Measurements from ENCODE around the gene RNU7-1. TPM values are rescaled to one million over a fixed set of nuclear protein-coding genes. Genes with fewer than 3 reads are reported as not detected.

Gene RNU7-1
- total RNA-seq, 1 experiment from 2014 or later, result not detected

DNA sequence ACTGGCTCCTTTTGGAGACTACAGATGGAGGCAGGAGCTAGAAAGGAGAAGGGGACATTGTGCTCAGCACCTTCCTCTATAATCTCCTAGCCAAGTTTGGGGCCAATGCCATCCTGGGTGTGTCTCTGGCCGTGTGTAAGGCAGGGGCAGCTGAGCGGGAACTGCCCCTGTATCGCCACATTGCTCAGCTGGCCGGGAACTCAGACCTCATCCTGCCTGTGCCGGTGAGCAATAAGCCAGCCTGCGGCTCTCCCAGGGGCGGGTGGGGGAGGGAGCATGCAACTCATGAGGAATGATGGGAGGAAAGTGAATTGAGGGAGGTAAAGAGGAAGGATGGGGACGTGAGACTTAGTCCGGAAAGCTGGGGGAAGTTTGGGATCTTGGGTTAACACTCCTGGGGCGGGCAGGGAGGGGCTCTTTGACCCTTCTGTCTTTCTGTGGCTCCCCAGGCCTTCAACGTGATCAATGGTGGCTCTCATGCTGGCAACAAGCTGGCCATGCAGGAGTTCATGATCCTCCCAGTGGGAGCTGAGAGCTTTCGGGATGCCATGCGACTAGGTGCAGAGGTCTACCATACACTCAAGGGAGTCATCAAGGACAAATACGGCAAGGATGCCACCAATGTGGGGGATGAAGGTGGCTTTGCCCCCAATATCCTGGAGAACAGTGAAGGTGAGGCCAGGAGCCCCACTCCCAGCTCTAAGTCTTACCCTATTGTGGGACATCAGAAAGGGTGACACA, 26.0 kb upstream of the RNU7-1 start:
- no peak overlapping the region for H3K4me3 Mint-ChIP-seq (ENCODE audit: low read depth, unreplicated experiment)
- H3K27ac Mint-ChIP-seq (ENCODE audit: unreplicated experiment), result no peak overlapping the region
- H3K36me3 Mint-ChIP-seq (ENCODE audit: insufficient read depth, unreplicated experiment), result peaks cover 35% of the 10 kb centered on the region
- H3K27me3 Mint-ChIP-seq (ENCODE audit: unreplicated experiment), result peaks cover 26% of the 10 kb centered on the region
- intact Hi-C loops (cut with micrococcal nuclease; ENCODE audit: unreplicated experiment), result no loop called here
- no TSS peak for BruUV-seq (replicated peaks)
- H3K9me3 Mint-ChIP-seq (ENCODE audit: low read depth, unreplicated experiment), result no peaks in the 10 kb centered on the region
- TF ChIP-seq CTCF (IDR thresholded peaks at IDR 0.05; ENCODE audit: unreplicated experiment), result no peak
- CTCF ChIA-PET, result no interaction called here
- H3K4me1 Mint-ChIP-seq (ENCODE audit: low read depth, unreplicated experiment), result no peaks in the 10 kb centered on the region
- no peak for DNase-seq

GRCh38 chr12:6919588-6919987, 24.0 kb upstream of the RNU7-1 start:
- H3K27ac Mint-ChIP-seq (ENCODE audit: unreplicated experiment), result no peak overlapping the region
- CTCF ChIA-PET, result no interaction called here
- intact Hi-C loops (cut with micrococcal nuclease; ENCODE audit: unreplicated experiment), result no loop called here
- no TSS peak for BruUV-seq (replicated peaks)
- peaks cover 29% of the 10 kb centered on the region for H3K36me3 Mint-ChIP-seq (ENCODE audit: insufficient read depth, unreplicated experiment)
- no peak overlapping the region for H3K4me3 Mint-ChIP-seq (ENCODE audit: low read depth, unreplicated experiment)
- no peak for DNase-seq
- peaks cover 9% of the 10 kb centered on the region for H3K27me3 Mint-ChIP-seq (ENCODE audit: unreplicated experiment)
- H3K4me1 Mint-ChIP-seq (ENCODE audit: low read depth, unreplicated experiment), result peaks cover 5% of the 10 kb centered on the region
- H3K9me3 Mint-ChIP-seq (ENCODE audit: low read depth, unreplicated experiment), result no peaks in the 10 kb centered on the region
- TF ChIP-seq CTCF (IDR thresholded peaks at IDR 0.05; ENCODE audit: unreplicated experiment), result no peak

GRCh38 chr12:6921539-6921938, 22.1 kb upstream of the RNU7-1 start:
- CTCF ChIA-PET, result interaction anchor here (1.1 kb wide), 1 partner anchor 22 kb away, joined by 3 read pairs; the partner anchor contains the start of genes C12orf57 and RNU7-1
- no peak for DNase-seq
- peaks cover 25% of the 10 kb centered on the region for H3K4me1 Mint-ChIP-seq (ENCODE audit: low read depth, unreplicated experiment)
- no peak overlapping the region for H3K27ac Mint-ChIP-seq (ENCODE audit: unreplicated experiment)
- no peak for TF ChIP-seq CTCF (IDR thresholded peaks at IDR 0.05; ENCODE audit: unreplicated experiment)
- BruUV-seq (replicated peaks), result no TSS peak
- intact Hi-C loops (cut with micrococcal nuclease; ENCODE audit: unreplicated experiment), result no loop called here
- no peaks in the 10 kb centered on the region for H3K9me3 Mint-ChIP-seq (ENCODE audit: low read depth, unreplicated experiment)
- H3K4me3 Mint-ChIP-seq (ENCODE audit: low read depth, unreplicated experiment), result no peak overlapping the region
- peaks cover 35% of the 10 kb centered on the region for H3K36me3 Mint-ChIP-seq (ENCODE audit: insufficient read depth, unreplicated experiment)
- no peaks in the 10 kb centered on the region for H3K27me3 Mint-ChIP-seq (ENCODE audit: unreplicated experiment)

DNA sequence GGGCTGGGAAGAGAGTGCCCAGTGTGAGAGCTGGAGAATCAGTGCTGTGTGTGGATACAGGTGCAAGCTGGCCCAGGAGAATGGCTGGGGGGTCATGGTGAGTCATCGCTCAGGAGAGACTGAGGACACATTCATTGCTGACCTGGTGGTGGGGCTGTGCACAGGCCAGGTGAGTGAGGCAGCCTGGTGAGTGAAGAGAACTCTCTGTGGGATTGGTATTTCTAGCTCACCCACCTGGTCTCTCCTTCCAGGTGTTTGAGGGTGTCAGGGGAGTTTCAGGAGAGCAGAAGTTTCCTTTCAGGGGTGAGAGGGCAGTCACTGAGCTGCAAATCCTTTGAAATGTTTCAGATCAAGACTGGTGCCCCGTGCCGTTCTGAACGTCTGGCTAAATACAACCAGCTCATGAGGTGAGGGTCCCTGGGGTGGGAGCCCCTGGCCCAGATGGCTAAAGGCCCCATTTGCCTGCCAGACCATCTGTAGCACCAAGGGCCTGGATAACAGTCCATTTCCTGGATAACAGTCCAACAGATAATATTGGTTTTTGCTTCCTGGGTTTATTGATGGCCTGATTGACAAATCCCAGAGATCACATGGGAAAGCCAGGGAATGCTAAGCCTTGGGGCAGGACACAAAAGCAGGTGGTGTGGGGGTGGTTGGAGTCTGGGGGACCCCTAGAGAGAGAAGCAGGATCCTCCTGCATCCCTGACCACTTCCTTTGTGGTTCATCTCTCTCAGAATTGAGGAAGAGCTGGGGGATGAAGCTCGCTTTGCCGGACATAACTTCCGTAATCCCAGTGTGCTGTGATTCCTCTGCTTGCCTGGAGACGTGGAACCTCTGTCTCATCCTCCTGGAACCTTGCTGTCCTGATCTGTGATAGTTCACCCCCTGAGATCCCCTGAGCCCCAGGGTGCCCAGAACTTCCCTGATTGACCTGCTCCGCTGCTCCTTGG, 21.3 kb upstream of the RNU7-1 start:
- H3K36me3 Mint-ChIP-seq (ENCODE audit: insufficient read depth, unreplicated experiment), result peaks cover 40% of the 10 kb centered on the region
- BruUV-seq (replicated peaks), result no TSS peak
- no peaks in the 10 kb centered on the region for H3K9me3 Mint-ChIP-seq (ENCODE audit: low read depth, unreplicated experiment)

More for the DNA sequence above, 21.3 kb upstream of the RNU7-1 start:
- no peak for TF ChIP-seq CTCF (IDR thresholded peaks at IDR 0.05; ENCODE audit: unreplicated experiment)
- H3K27ac Mint-ChIP-seq (ENCODE audit: unreplicated experiment), result no peak overlapping the region
- intact Hi-C loops (cut with micrococcal nuclease; ENCODE audit: unreplicated experiment), result no loop called here
- no peak for DNase-seq
- H3K4me1 Mint-ChIP-seq (ENCODE audit: low read depth, unreplicated experiment), result peaks cover 32% of the 10 kb centered on the region
- CTCF ChIA-PET, result interaction anchor here (1.1 kb wide), 1 partner anchor 21 kb away, joined by 3 read pairs; the partner anchor contains the start of genes C12orf57 and RNU7-1
- no peaks in the 10 kb centered on the region for H3K27me3 Mint-ChIP-seq (ENCODE audit: unreplicated experiment)
- H3K4me3 Mint-ChIP-seq (ENCODE audit: low read depth, unreplicated experiment), result no peak overlapping the region

Measured in Calu3 (cell line).